K562 (cell line): Measurements from ENCODE around the gene SVBP. TPM values are rescaled to one million over a fixed set of nuclear protein-coding genes. Genes with fewer than 3 reads are reported as not detected.

Experiments
- ATAC-seq: fragments of 200-7000 bp; cut with Tn5 transposase; 3 replicates; pipeline ENCODE4 v1.9.1; 2020; ENCODE audit warnings: moderate library complexity
- BruUV-seq: library from RNA; stranded (reverse); fragments of 400-500 nt; replicated peaks from 2 replicates; lab custom pipeline; 2021; lab: Mats Ljungman, UMichigan
- CTCF ChIA-PET: fragments of 300-600 bp; formaldehyde crosslinking; extraction: SDS; loops from one replicate; lab custom pipeline; 2021; ENCODE audit warnings: low intra/inter-chr PET ratio; lab: Yijun Ruan, JAX
- POLR2A ChIA-PET: fragments of 300-600, 350-650 bp; sonication (Branson Sonifier 250); formaldehyde crosslinking; extraction: SDS; loops from one replicate; lab custom pipeline; 2021; ENCODE audit warnings: antibody characterized with exemption, inconsistent platforms; lab: Yijun Ruan, JAX
- DNase-seq, 4 experiments: peaks; one replicate each; pipeline versions ENCODE4 v3.0.0 to v3.0.0-alpha.2; 2011 to 2018; ENCODE audit warnings: low spot score in 3 of 4, mixed read lengths in 3 of 4; ENCODE audit errors: extremely low read depth in 1 of 4
- FAIRE-seq: peaks from 2 replicates; lab custom pipeline; 2011; peaks lifted over from hg19 to GRCh38; lab: Jason Lieb, UNC
- H2AFZ ChIP-seq: 2 replicates; pipeline ENCODE4 v1.6.0; 2011; ENCODE audit warnings: low read depth, low read length, control low read depth, inconsistent platforms
- H3K27ac ChIP-seq: fragments of 200-600 bp; 3 replicates; pipeline ENCODE4 v1.8.0; 2011; ENCODE audit warnings: low read depth, mild to moderate bottlenecking, control low read depth, inconsistent platforms, low read length, moderate library complexity, mixed read lengths; ENCODE audit errors: extremely low read depth
- H3K27me3 ChIP-seq, 2 experiments: fragments of 300-600 bp in 1 of 2; 2 replicates in 1 of 2; 3 replicates in 1 of 2; pipeline versions ENCODE4 v1.6.0 to v1.8.0; 2011; ENCODE audit warnings: inconsistent platforms in 2 of 2, low read length in 2 of 2, mild to moderate bottlenecking in 1 of 2, mixed read lengths in 1 of 2, moderate library complexity in 1 of 2; ENCODE audit not compliant: control insufficient read depth in 2 of 2, insufficient read depth in 2 of 2
- H3K36me3 ChIP-seq: fragments of 300-600 bp; 3 replicates; pipeline ENCODE4 v1.8.0; 2011; ENCODE audit warnings: mild to moderate bottlenecking, low read length, inconsistent platforms; ENCODE audit not compliant: control insufficient read depth, insufficient read depth
- H3K4me1 ChIP-seq, 2 experiments: fragments of 200-600 bp in 1 of 2; replicated peaks in 1 of 2; 2 replicates in 1 of 2; 3 replicates in 1 of 2; pipeline versions ENCODE4 v1.5.1 to v1.8.0; 2011; ENCODE audit warnings: inconsistent platforms in 2 of 2, low read length in 2 of 2, mild to moderate bottlenecking in 1 of 2, mixed read lengths in 1 of 2, moderate library complexity in 1 of 2; ENCODE audit not compliant: control insufficient read depth in 2 of 2, insufficient read depth in 2 of 2
- H3K4me2 ChIP-seq: 2 replicates; pipeline ENCODE4 v1.6.1; 2011; ENCODE audit warnings: low read length, control low read depth, inconsistent platforms, mixed read lengths; ENCODE audit not compliant: insufficient read depth
- H3K4me3 ChIP-seq: fragments of 200-600 bp; sonication (generic), shearing (Covaris generic); 2 replicates; pipeline ENCODE4 v1.5.1; 2016; ENCODE audit warnings: control low read depth, inconsistent platforms
- H3K79me2 ChIP-seq: fragments of 200-600 bp; 3 replicates; pipeline ENCODE4 v1.8.0; 2011; ENCODE audit warnings: low read length, inconsistent platforms; ENCODE audit not compliant: control insufficient read depth, insufficient read depth
- H3K9ac ChIP-seq, 2 experiments: 2 replicates each; pipeline versions ENCODE4 v1.6.0 to v1.6.1; 2011; ENCODE audit warnings: low read depth in 2 of 2, low read length in 2 of 2, control low read depth in 1 of 2, inconsistent platforms in 1 of 2, mild to moderate bottlenecking in 1 of 2, mixed read lengths in 1 of 2; ENCODE audit not compliant: insufficient read depth in 1 of 2
- H3K9me1 ChIP-seq: one replicate; pipeline ENCODE4 v1.6.0; 2011; ENCODE audit warnings: inconsistent platforms, mild to moderate bottlenecking, low read length, moderate library complexity; ENCODE audit not compliant: control insufficient read depth, insufficient read depth
- H3K9me3 ChIP-seq: replicated peaks from 2 replicates; pipeline ENCODE4 v1.5.1; 2011; ENCODE audit warnings: low read depth, low read length, inconsistent platforms; ENCODE audit not compliant: control insufficient read depth, insufficient read depth
- H4K20me1 ChIP-seq: replicated peaks from 2 replicates; pipeline ENCODE4 v1.6.1; 2011; ENCODE audit warnings: low read length, inconsistent platforms, mixed read lengths; ENCODE audit not compliant: control insufficient read depth, insufficient read depth
- CHCHD3 ChIP-seq: fragments of 250-450 bp; sonication (Bioruptor Pico); IDR thresholded peaks from 2 replicates; pipeline ENCODE4 v2.1.2; 2022; ENCODE audit warnings: mild to moderate bottlenecking
- EP300 ChIP-seq: IDR thresholded peaks from 2 replicates; pipeline ENCODE4 v1.6.1; 2012; ENCODE audit warnings: low read length, improper control_type of control experiment
- IRF2 ChIP-seq: sonication (generic); formaldehyde crosslinking; IDR thresholded peaks from 2 replicates; pipeline ENCODE4 v1.8.1; 2022; ENCODE audit warnings: mild to moderate bottlenecking, missing genetic modification reagents
- KDM1A ChIP-seq, 2 experiments: fragments of 450-650 bp; IDR thresholded peaks; 2 replicates each; pipeline ENCODE4 v1.6.1; 2016; ENCODE audit warnings: mild to moderate bottlenecking in 2 of 2
- NFXL1 ChIP-seq: fragments of 450-650 bp; formaldehyde crosslinking; IDR thresholded peaks from 2 replicates; pipeline ENCODE4 v1.4.0; 2021; ENCODE audit warnings: mild to moderate bottlenecking
- TBL1XR1 ChIP-seq, 2 experiments: IDR thresholded peaks; 2 replicates each; pipeline ENCODE4 v1.6.1; 2012; ENCODE audit warnings: improper control_type of control experiment in 2 of 2, low read length in 2 of 2, mild to moderate bottlenecking in 1 of 2
- TEAD2 ChIP-seq: fragments of 450-650 bp; IDR thresholded peaks from 2 replicates; pipeline ENCODE4 v1.6.1; 2016; ENCODE audit warnings: missing genetic modification characterization, control low read depth, missing compliant biosample characterization
- ZNF280A ChIP-seq: fragments of 450-650 bp; IDR thresholded peaks from 2 replicates; pipeline ENCODE4 v1.6.1; 2018; ENCODE audit warnings: mild to moderate bottlenecking, low read depth; ENCODE audit not compliant: partially characterized antibody
- ZNF395 ChIP-seq: fragments of 200-800 bp; sonication (Bioruptor generic); IDR thresholded peaks from 2 replicates; pipeline ENCODE4 v1.6.1; 2017; ENCODE audit warnings: missing genetic modification characterization, missing compliant biosample characterization
- ZNF431 ChIP-seq: sonication (generic); formaldehyde crosslinking; IDR thresholded peaks from 2 replicates; pipeline ENCODE4 v1.8.0; 2022; ENCODE audit warnings: mild to moderate bottlenecking, missing genetic modification reagents
- WGBS: fragments of 100-300 bp; shearing (Covaris generic); methylation state at CpG from one replicate; pipeline ENCODE4 v1.1.6; 2016; ENCODE audit warnings: low coverage, mixed read lengths; ENCODE audit not compliant: insufficient coverage; ENCODE audit errors: missing lambda C conversion rate; 5-methylcytosine and 5-hydroxymethylcytosine counted together
- in situ Hi-C: fragments of 300-500 bp; cut with MboI; formaldehyde crosslinking; loops from 4 replicates; pipeline ENCODE4 v1.15.0; 2018; ENCODE audit warnings: inconsistent platforms, mixed read lengths
- intact Hi-C: fragments of 100-400 bp; cut with micrococcal nuclease; formaldehyde crosslinking; loops from 2 replicates; pipeline ENCODE4 v1.14.2; 2022
- polyA plus RNA-seq, 8 experiments: library from polyadenylated mRNA; depleted of rRNA in 4 of 8; stranded (reverse) in 5 of 8; unstranded in 3 of 8; fragments of >200 nt; fragmentation: Nextera tagmentation in 2 of 8; fragmentation: Illumina TruSeq in 1 of 8; extraction: Ambion mirVana in 2 of 8; extraction: Trizol in 1 of 8; gene quantifications; 2 replicates each; pipeline versions ENCODE4 v1.2.1 to v1.2.3, GENCODE V29; 2011 to 2014; ENCODE audit warnings: inconsistent platforms in 1 of 8, missing spikeins in 1 of 8
- total RNA-seq, 7 experiments: library from RNA; depleted of rRNA in 6 of 7; stranded (reverse); fragments of >200 nt in 6 of 7; fragmentation: Illumina TruSeq in 2 of 7; extraction: Trizol in 2 of 7; gene quantifications; 2 replicates each; pipeline versions ENCODE4 v1.2.1 to v1.2.3, GENCODE V29; 2011 to 2021; ENCODE audit warnings: low replicate concordance in 1 of 7
- TF ChIP-seq, protein P1 (sequence below): sonication (generic); formaldehyde crosslinking; IDR thresholded peaks from 2 replicates; pipeline ENCODE4 v1.9.0; 2022; ENCODE audit warnings: mild to moderate bottlenecking, missing genetic modification reagents
- TF ChIP-seq, protein P2 (sequence below): IDR thresholded peaks from 2 replicates; pipeline ENCODE4 v1.6.1; 2016; ENCODE audit warnings: missing genetic modification characterization, missing compliant biosample characterization

The SVBP gene
- total and polyA plus RNA-seq, 9 of the 15 experiments (the other 6 are each of a cell fraction or from before 2014, with no cell fraction given) = 31.7 to 49.7 (median 40.0) TPM

DNA sequence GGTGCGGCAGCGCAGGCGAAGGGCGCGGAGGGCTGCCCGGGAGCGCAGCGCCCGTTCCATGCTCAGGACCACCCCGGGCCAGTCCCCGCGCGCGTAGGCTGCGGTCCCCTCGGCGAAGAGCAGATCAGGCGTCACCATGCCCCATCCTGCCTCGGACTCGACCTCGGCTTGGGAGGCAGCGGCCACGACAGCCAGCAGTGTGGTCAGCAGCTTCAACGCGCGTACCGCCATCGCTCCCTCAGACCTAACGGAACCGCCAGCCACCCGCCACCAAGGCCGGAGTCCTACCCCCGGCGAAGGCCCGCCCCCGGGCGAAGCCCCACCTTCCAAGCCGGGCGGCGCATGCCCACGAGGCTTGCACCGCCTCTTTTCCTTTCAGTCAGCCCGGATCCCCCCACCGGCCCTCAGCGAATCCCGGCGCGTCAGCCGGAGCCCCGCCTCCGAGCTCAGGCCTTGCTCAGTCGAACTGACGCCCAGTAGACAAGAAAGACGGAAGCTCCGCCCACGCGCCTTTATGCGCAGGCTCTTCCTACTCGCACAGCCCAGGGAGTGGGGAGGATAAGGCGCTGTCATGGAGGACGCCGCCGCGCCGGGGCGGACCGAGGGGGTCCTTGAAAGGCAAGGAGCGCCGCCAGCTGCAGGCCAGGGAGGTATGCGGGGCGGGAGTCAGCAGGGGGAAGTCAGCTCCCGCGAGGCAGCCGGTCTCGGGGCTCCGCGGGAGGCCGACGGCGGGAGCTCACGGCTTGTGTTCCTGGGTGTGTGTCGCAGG, 50.3 kb downstream of the SVBP start, which contains the start of the genes C1orf50 and P3H1 (continued):
- TF ChIP-seq ZNF395 (CRISPR knock-in tag) = no peak
- TF ChIP-seq TBL1XR1 (IDR thresholded peaks at IDR 0.05; ENCODE audit: low read length in 2 of 2) = 0 out of 4 replicates have a peak, but pooled peaks of 1 of the 2 experiments have one; percentile 31

DNA sequence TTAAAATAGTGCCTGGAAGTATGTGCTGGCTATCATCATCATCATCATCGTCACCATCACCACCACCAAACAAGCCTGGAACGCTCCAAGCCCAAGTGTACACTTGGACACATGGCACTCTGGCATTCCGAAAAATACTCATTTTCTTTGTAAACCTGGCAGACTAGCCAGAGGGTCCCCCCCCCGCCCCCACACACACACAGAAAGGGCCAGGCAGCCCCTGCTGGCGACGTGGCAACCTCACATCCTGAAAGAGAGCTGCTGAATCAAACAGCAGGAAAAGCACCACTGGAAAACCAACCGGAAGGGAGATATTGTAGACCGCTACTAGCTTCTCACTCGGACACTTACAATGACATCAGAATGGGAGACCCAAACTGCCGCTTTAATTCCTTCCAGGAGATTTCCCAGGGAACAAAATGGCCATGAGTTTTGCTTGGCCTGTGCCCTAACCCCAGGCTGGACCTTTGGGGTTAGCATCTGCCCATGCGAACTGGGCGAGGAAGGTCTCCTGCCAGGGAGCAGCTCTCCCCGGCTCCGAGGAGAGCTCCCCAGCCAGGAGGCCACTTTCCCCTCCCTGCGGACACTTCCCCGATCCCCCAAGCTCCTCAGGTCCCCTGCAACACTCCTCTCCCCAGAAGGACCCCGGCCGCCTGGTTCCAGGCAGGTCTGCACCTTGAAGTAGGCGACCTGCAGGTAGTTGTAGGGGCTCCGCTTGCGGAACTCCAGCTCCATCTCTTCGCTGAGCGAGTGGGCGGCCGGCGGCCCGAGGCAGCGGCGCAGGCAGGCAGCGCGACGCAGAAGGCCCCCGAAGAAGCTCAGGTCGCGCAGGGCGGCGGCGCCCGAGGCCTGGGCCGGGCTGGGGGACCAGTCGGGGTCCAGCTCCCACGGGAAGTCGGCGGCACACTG, 51.1 kb downstream of the SVBP start:
- in situ Hi-C loops = no loop called here
- H3K9me1 ChIP-seq = no peaks in the 10 kb centered on the region
- peak overlapping the region; percentile 93 for H2AFZ ChIP-seq
- peak overlapping the region; percentile 76 for H3K4me3 ChIP-seq
- peaks cover 15% of the 10 kb centered on the region for H4K20me1 ChIP-seq
- H3K4me1 ChIP-seq = peaks cover 12 to 24% of the 10 kb centered on the region in 2 experiments; a peak in 3 of 5 replicates
- ChIA-PET CTCF (no interaction called here), POLR2A (interaction anchor here (0.6 to 3.5 kb wide), 30 partner anchors 8 to 754 kb away, joined by 3 to 20 read pairs (median 4); partner anchors contain the start of genes CDC20 and YBX1)
- TSS peak; percentile 69 for BruUV-seq
- intact Hi-C loops = loop anchor here (2.0 to 5.0 kb wide), 4 partner anchors 61 to 187 kb away; partner anchors contain the start of genes YBX1 and ZNF691
- H3K27me3 ChIP-seq = no peaks in the 10 kb centered on the region
- peaks cover 62% of the 10 kb centered on the region for H3K79me2 ChIP-seq
- WGBS = under 1% methylated on average over 37 of the region's 44 CpGs
- peak; percentile 52 for ATAC-seq
- H3K9me3 ChIP-seq = no peaks in the 10 kb centered on the region
- H3K27ac ChIP-seq = peak overlapping the region; percentile 68
- H3K36me3 ChIP-seq = peaks cover 27% of the 10 kb centered on the region
- peak overlapping the region; percentile 69 to 99 for H3K9ac ChIP-seq
- peak overlapping the region; percentile 100 for H3K4me2 ChIP-seq
- peak; percentile 44 to 80 (median 54) for DNase-seq
- peak; percentile 76 for FAIRE-seq
- TF ChIP-seq NFXL1 (CRISPR knock-in tag) (no peak), EP300 (no peak), ZNF280A (no peak), TEAD2 (tag) (no peak), KDM1A (IDR thresholded peaks at IDR 0.05) (0 out of 4 replicates have a peak, but pooled peaks of 1 of the 2 experiments have one; percentile 16), IRF2 (CRISPR knock-in tag) (no peak), ZNF431 (CRISPR knock-in tag) (0 out of 2 replicates have a peak, but pooled peaks have one; percentile 41), CHCHD3 (no peak)
- TF ChIP-seq, protein P1, sequence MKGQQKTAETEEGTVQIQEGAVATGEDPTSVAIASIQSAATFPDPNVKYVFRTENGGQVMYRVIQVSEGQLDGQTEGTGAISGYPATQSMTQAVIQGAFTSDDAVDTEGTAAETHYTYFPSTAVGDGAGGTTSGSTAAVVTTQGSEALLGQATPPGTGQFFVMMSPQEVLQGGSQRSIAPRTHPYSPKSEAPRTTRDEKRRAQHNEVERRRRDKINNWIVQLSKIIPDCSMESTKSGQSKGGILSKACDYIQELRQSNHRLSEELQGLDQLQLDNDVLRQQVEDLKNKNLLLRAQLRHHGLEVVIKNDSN = no peak; the same call in 1 of the 2 replicates
- TF ChIP-seq, protein P2, sequence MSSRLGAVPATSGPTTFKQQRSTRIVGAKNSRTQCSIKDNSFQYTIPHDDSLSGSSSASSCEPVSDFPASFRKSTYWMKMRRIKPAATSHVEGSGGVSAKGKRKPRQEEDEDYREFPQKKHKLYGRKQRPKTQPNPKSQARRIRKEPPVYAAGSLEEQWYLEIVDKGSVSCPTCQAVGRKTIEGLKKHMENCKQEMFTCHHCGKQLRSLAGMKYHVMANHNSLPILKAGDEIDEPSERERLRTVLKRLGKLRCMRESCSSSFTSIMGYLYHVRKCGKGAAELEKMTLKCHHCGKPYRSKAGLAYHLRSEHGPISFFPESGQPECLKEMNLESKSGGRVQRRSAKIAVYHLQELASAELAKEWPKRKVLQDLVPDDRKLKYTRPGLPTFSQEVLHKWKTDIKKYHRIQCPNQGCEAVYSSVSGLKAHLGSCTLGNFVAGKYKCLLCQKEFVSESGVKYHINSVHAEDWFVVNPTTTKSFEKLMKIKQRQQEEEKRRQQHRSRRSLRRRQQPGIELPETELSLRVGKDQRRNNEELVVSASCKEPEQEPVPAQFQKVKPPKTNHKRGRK = no peak
